ENCODE measurements around the gene ATP6V0E2. TPM values are rescaled to one million over a fixed set of nuclear protein-coding genes. Genes with fewer than 3 reads are reported as not detected.
A peak's percentile ranks its signal among the peaks of the same experiment; 100 is the strongest.

Gene ATP6V0E2
- total RNA-seq, 1 experiment from 2014 or later: 19.0 TPM

DNA sequence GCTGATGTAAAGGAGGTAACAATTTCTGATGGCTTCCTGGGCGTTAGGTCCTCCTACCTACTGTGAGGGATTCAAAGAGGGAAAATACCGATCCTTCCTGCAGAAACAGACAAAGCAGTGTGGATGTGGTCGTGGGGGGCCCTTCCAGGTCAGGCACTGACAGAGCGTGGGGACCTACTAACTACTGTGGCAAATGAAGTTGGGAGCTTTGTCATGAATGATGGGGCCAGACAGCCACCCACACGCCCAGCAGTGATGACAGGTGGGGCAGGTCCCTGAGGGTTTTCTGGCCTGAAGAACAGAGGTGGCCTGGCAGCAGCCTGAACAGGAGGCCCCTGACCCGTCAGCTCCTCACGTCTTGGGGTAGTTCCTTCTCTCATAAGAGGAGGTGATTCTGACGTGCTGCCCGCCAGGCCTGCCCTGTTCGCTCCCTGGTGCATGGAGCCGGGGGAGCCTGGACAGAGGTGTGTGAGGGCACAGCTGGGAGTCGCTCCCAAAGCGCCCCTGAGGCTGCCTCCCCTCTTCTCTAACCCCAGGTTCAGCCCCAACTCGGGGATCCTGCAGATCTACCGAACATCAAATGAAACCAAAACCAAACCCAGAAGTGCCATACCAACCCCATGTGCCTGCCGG is 4.2 kb downstream of the ATP6V0E2 start:
- DNase-seq: peak; percentile 18

More for the DNA sequence above, 4.2 kb downstream of the ATP6V0E2 start:
- Histone ChIP-seq H3K79me2 (ENCODE audit: insufficient read depth, low read length) (no peaks in the 10 kb centered on the region), H3K14ac (ENCODE audit: insufficient read depth, low read length) (no peak overlapping the region), H2BK20ac (ENCODE audit: low read depth, low read length, poor library complexity, severe bottlenecking) (no peak overlapping the region), H3K4me2 (ENCODE audit: insufficient read depth, insufficient read length, low read length) (no peak overlapping the region), H3K27ac (ENCODE audit: insufficient read length, low read depth, low read length) (no peak overlapping the region), H3K4ac (ENCODE audit: low read depth, low read length) (no peak overlapping the region), H3K79me1 (ENCODE audit: insufficient read depth, low read depth, low read length, poor library complexity, severe bottlenecking) (no peaks in the 10 kb centered on the region), H3K56ac (ENCODE audit: insufficient read length, low read depth, low read length) (no peak overlapping the region), H4K8ac (replicated peaks; ENCODE audit: insufficient read length, low read depth, low read length) (no peak overlapping the region), H3T11ph (ENCODE audit: low read length) (no peak overlapping the region), H2BK12ac (ENCODE audit: insufficient read length, low read depth, low read length) (no peak overlapping the region), H2AFZ (ENCODE audit: low read length) (no peak overlapping the region), H3K27me3 (ENCODE audit: insufficient read depth, low read length) (no peaks in the 10 kb centered on the region; the same call in 1 of the 2 replicates), H3K9me3 (ENCODE audit: control insufficient read depth, low read depth, low read length) (no peaks in the 10 kb centered on the region), H3K18ac (ENCODE audit: insufficient read length, low read depth, low read length) (no peak overlapping the region), H3K23me2 (ENCODE audit: insufficient read length, low read depth, low read length, poor library complexity, severe bottlenecking) (peaks cover 7% of the 10 kb centered on the region), H2BK15ac (ENCODE audit: low read depth, low read length) (no peak overlapping the region), H3K23ac (ENCODE audit: insufficient read length, low read depth, low read length) (no peak overlapping the region), H3K4me1 (ENCODE audit: insufficient read depth, low read length) (no peaks in the 10 kb centered on the region; the same call in 1 of the 2 replicates), H2BK5ac (ENCODE audit: insufficient read length, low read length) (no peak overlapping the region), H4K5ac (ENCODE audit: insufficient read length, low read depth, low read length) (no peak overlapping the region), H2AK5ac (ENCODE audit: insufficient read length, low read length) (no peak overlapping the region), H2BK120ac (ENCODE audit: low read depth, low read length, poor library complexity, severe bottlenecking) (no peak overlapping the region), H3K9ac (ENCODE audit: extremely low read depth, insufficient read length, low read length) (no peak overlapping the region), H4K20me1 (ENCODE audit: control insufficient read depth, insufficient read depth, insufficient read length) (no peaks in the 10 kb centered on the region), H4K91ac (ENCODE audit: insufficient read length, low read depth, low read length) (no peak overlapping the region)
- 0 out of 7 replicates have a peak overlapping the region, but pooled peaks of 1 of the 3 experiments have one; percentile 23 for H3K27ac Mint-ChIP-seq
- TF ChIP-seq, protein P1, sequence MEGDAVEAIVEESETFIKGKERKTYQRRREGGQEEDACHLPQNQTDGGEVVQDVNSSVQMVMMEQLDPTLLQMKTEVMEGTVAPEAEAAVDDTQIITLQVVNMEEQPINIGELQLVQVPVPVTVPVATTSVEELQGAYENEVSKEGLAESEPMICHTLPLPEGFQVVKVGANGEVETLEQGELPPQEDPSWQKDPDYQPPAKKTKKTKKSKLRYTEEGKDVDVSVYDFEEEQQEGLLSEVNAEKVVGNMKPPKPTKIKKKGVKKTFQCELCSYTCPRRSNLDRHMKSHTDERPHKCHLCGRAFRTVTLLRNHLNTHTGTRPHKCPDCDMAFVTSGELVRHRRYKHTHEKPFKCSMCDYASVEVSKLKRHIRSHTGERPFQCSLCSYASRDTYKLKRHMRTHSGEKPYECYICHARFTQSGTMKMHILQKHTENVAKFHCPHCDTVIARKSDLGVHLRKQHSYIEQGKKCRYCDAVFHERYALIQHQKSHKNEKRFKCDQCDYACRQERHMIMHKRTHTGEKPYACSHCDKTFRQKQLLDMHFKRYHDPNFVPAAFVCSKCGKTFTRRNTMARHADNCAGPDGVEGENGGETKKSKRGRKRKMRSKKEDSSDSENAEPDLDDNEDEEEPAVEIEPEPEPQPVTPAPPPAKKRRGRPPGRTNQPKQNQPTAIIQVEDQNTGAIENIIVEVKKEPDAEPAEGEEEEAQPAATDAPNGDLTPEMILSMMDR (conservative IDR thresholded peaks at IDR 0.05): no peak
- no CpG with 5 or more reads among the region's 16 CpGs for WGBS (ENCODE audit: extremely low coverage, insufficient read length, low lambda C conversion rate)
- H3K27me3 Mint-ChIP-seq (ENCODE audit: low read depth): peaks cover 24% of the 10 kb centered on the region
- H3K4me1 Mint-ChIP-seq: peaks cover 7 to 13% of the 10 kb centered on the region in 2 experiments; a peak in 3 of 4 replicates
- H3K36me3 Mint-ChIP-seq (ENCODE audit: insufficient read depth in 1 of 3, low read depth in 3 of 3): no peaks in the 10 kb centered on the region; a peak in 1 of 7 replicates
- H3K4me3 Mint-ChIP-seq: no peak overlapping the region
- H3K9me3 Mint-ChIP-seq: no peaks in the 10 kb centered on the region
